Mesodermal cell (in vitro differentiated cells): ENCODE measurements around the gene IGF1R.
A peak's percentile ranks its signal among the peaks of the same experiment; 100 is the strongest.

Source experiments
- H3K27ac ChIP-seq: 2 replicates; pipeline ENCODE4 v1.7.0; 2013; ENCODE audit warnings: mild to moderate bottlenecking, low read depth, low read length, moderate library complexity; ENCODE audit not compliant: severe bottlenecking
- H3K36me3 ChIP-seq: 2 replicates; pipeline ENCODE4 v1.7.1; 2013; ENCODE audit warnings: mild to moderate bottlenecking, low read length, moderate library complexity; ENCODE audit not compliant: control insufficient read depth, insufficient read depth
- H3K4me1 ChIP-seq: one replicate; pipeline ENCODE4 v1.7.1; 2013; ENCODE audit warnings: mild to moderate bottlenecking, low read length; ENCODE audit not compliant: insufficient read depth, control insufficient read depth, poor library complexity, severe bottlenecking
- H3K4me3 ChIP-seq: 2 replicates; pipeline ENCODE4 v1.7.0; 2013; ENCODE audit warnings: low read length, control low read depth, mild to moderate bottlenecking; ENCODE audit not compliant: insufficient read depth, poor library complexity, severe bottlenecking; ENCODE audit errors: extremely low read depth
- H3K9me3 ChIP-seq: 2 replicates; pipeline ENCODE4 v1.7.1; 2013; ENCODE audit warnings: mild to moderate bottlenecking, low read length, moderate library complexity; ENCODE audit not compliant: control insufficient read depth
- WGBS, 2 experiments: methylation state at CpG; one replicate each; pipeline ENCODE4 v1.1.5; 2013; ENCODE audit warnings: missing lambda C conversion rate in 2 of 2; ENCODE audit not compliant: insufficient coverage in 2 of 2; 5-methylcytosine and 5-hydroxymethylcytosine counted together

IGF1R gene

GRCh38 chr15:98923171-98923570, 274.8 kb downstream of the IGF1R start:
- H3K4me3 ChIP-seq, result no peak overlapping the region
- no peaks in the 10 kb centered on the region for H3K9me3 ChIP-seq
- H3K27ac ChIP-seq, result no peak overlapping the region
- peaks cover 15% of the 10 kb centered on the region for H3K4me1 ChIP-seq
- peaks cover 88% of the 10 kb centered on the region for H3K36me3 ChIP-seq
- 89 to 93% methylated on average over 4 to 12 of the region's 12 CpGs for WGBS, 2 experiments

- Histone ChIP-seq H3K9me3 (no peaks in the 10 kb centered on the region), H3K4me1 (peaks cover 16% of the 10 kb centered on the region), H3K27ac (no peak overlapping the region), H3K36me3 (peaks cover 88% of the 10 kb centered on the region), H3K4me3 (no peak overlapping the region)
- 90 to 94% methylated on average over 1 to 3 of the region's 10 CpGs for WGBS, 2 experiments
Measured at GRCh38 chr15:98923579-98923978, 275.2 kb downstream of the IGF1R start.

GRCh38 chr15:98924401-98925049, 276.2 kb downstream of the IGF1R start:
- H3K4me3 ChIP-seq, result no peak overlapping the region
- H3K9me3 ChIP-seq, result no peaks in the 10 kb centered on the region
- H3K4me1 ChIP-seq, result peaks cover 16% of the 10 kb centered on the region
- H3K36me3 ChIP-seq, result peaks cover 89% of the 10 kb centered on the region
- H3K27ac ChIP-seq, result no peak overlapping the region
- WGBS, 2 experiments, result 95 to 96% methylated on average over 10 to 11 of the region's 11 CpGs

GRCh38 chr15:98926236-98926635, 277.9 kb downstream of the IGF1R start:
- H3K4me3 ChIP-seq, result no peak overlapping the region
- H3K36me3 ChIP-seq, result peaks cover 92% of the 10 kb centered on the region
- WGBS, 2 experiments, result 100% methylated on average over 1 of the region's 1 CpG; no CpG with 5 or more reads in 1 of the 2 experiments
- no peaks in the 10 kb centered on the region for H3K9me3 ChIP-seq
- H3K4me1 ChIP-seq, result peaks cover 14% of the 10 kb centered on the region
- H3K27ac ChIP-seq, result no peak overlapping the region

- Histone ChIP-seq H3K27ac (peak overlapping the region; percentile 16), H3K4me3 (no peak overlapping the region), H3K36me3 (peaks cover 92% of the 10 kb centered on the region), H3K4me1 (peaks cover 14% of the 10 kb centered on the region), H3K9me3 (no peaks in the 10 kb centered on the region)
- 95 to 100% methylated on average over 1 to 3 of the region's 3 CpGs for WGBS, 2 experiments
Measured at GRCh38 chr15:98927022-98927421, 278.7 kb downstream of the IGF1R start.

GRCh38 chr15:98927996-98928395, 279.7 kb downstream of the IGF1R start:
- 80 to 87% methylated on average over 1 to 2 of the region's 2 CpGs for WGBS, 2 experiments
- peaks cover 14% of the 10 kb centered on the region for H3K4me1 ChIP-seq
- no peak overlapping the region for H3K4me3 ChIP-seq
- H3K9me3 ChIP-seq, result no peaks in the 10 kb centered on the region
- no peak overlapping the region for H3K27ac ChIP-seq
- H3K36me3 ChIP-seq, result peaks cover 92% of the 10 kb centered on the region

- Histone ChIP-seq H3K27ac (no peak overlapping the region), H3K4me3 (no peak overlapping the region), H3K9me3 (no peaks in the 10 kb centered on the region), H3K36me3 (peaks cover 90% of the 10 kb centered on the region), H3K4me1 (peaks cover 14% of the 10 kb centered on the region)
- no CpG with 5 or more reads among the region's 4 CpGs for WGBS, 2 experiments
Measured at GRCh38 chr15:98930576-98930975, 282.2 kb downstream of the IGF1R start.

GRCh38 chr15:98931004-98931403, 282.7 kb downstream of the IGF1R start:
- Histone ChIP-seq H3K9me3 (no peaks in the 10 kb centered on the region), H3K4me3 (no peak overlapping the region), H3K4me1 (peaks cover 14% of the 10 kb centered on the region), H3K27ac (no peak overlapping the region), H3K36me3 (peaks cover 90% of the 10 kb centered on the region)
- WGBS, 2 experiments, result 92 to 100% methylated on average over 1 to 2 of the region's 4 CpGs

GRCh38 chr15:98933406-98933805, 285.1 kb downstream of the IGF1R start:
- Histone ChIP-seq H3K9me3 (no peaks in the 10 kb centered on the region), H3K4me1 (no peaks in the 10 kb centered on the region), H3K4me3 (no peak overlapping the region), H3K36me3 (peaks cover 98% of the 10 kb centered on the region), H3K27ac (no peak overlapping the region)
- 93 to 95% methylated on average over 8 of the region's 9 CpGs for WGBS, 2 experiments

- Histone ChIP-seq H3K4me3 (no peak overlapping the region), H3K27ac (no peak overlapping the region), H3K9me3 (no peaks in the 10 kb centered on the region), H3K4me1 (no peaks in the 10 kb centered on the region), H3K36me3 (peaks cover 98% of the 10 kb centered on the region)
- 87 to 91% methylated on average over 5 to 7 of the region's 12 CpGs for WGBS, 2 experiments
Measured at GRCh38 chr15:98935736-98936135, 287.4 kb downstream of the IGF1R start.

GRCh38 chr15:98937413-98938104, 289.2 kb downstream of the IGF1R start:
- 100% methylated on average over 3 of the region's 7 CpGs for WGBS, 2 experiments
- Histone ChIP-seq H3K4me3 (no peak overlapping the region), H3K36me3 (peaks cover 98% of the 10 kb centered on the region)

More at GRCh38 chr15:98937413-98938104, 289.2 kb downstream of the IGF1R start:
- peaks cover under 1% of the 10 kb centered on the region for H3K4me1 ChIP-seq
- H3K9me3 ChIP-seq, result no peaks in the 10 kb centered on the region
- no peak overlapping the region for H3K27ac ChIP-seq
